NCI-H460 (cell line): ENCODE data around the gene CHCHD6. TPM values are rescaled to one million over a fixed set of nuclear protein-coding genes. Genes with fewer than 3 reads are reported as not detected.
A peak's percentile ranks its signal among the peaks of the same experiment; 100 is the strongest.

Source experiments
- DNase-seq: peaks from one replicate; pipeline ENCODE4 v3.0.0-alpha.2; 2016; ENCODE audit warnings: low read depth; ENCODE audit errors: extremely low read depth
- total RNA-seq: library from RNA; depleted of rRNA; stranded (reverse); fragments of >200 nt; shearing (Covaris generic); gene quantifications from 2 replicates; pipeline ENCODE4 v1.2.3, GENCODE V29; 2014

The CHCHD6 gene
- total RNA-seq, 1 experiment from 2014 or later: 24.2 TPM

GRCh38 chr3:126734106-126734723, 30.2 kb downstream of the CHCHD6 start:
- DNase-seq: no peak

DNA sequence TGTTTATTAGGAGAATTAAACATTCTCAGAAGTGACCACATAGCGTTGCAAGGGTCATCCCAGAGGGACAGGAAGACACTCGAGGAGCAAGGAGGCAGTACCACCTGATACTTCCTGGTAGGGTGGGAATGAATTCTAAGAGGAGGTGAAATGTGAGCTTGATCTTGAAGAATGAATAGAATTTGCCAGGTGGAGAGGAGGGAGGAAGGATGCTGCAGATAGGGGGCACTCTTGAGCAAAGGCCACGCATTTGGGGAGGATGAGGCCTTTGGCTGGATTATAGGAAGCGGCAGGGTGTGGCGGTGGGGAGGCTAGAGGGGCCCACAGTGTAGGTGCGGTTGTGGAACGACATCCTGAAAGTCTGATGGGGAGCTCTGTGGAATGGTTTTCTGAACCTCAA, 33.5 kb downstream of the CHCHD6 start:
- DNase-seq: no peak

DNA sequence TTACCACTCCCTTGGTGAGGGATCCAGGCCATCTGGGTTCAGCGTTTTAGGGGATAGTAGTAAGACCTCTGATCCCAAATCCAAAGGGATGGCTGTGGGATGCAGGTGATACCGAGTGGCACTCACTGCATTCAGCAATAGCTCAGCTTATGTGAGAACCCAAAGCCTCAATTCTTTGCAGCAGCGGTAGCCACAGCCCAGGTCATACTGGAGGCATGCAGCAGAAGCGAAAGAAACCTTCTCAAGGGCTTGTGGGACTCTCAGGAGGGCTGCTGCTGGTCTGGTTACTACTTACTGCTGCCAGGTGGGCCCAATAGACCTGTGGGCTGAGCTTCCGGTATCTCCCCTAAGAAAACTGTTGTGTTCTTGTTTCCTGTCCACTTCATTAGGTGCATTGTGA, 38.0 kb downstream of the CHCHD6 start:
- no peak for DNase-seq

- DNase-seq: no peak
Measured at GRCh38 chr3:126743350-126743749, 39.3 kb downstream of the CHCHD6 start.

DNA sequence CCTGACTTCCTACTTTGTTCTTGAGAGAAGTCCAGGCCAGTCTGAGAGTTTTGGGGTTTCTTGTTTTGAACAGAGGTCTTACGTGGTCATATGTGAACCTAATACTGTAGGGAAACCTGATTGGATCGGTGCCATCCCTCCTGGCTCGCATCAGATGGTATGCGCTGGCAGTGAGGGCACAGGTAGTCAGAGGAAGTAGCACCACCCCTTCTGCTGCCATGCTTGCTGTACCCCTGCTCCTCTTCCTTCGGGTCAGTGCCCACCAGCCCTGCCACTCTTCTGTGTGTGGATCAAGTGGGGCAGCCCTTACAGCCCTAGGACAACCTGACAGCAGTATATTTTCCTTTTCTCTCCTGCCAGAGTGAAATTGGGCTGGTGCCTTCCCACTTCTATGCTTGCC, 39.7 kb downstream of the CHCHD6 start:
- DNase-seq: no peak

GRCh38 chr3:126745760-126746394, 41.8 kb downstream of the CHCHD6 start:
- no peak for DNase-seq

DNA sequence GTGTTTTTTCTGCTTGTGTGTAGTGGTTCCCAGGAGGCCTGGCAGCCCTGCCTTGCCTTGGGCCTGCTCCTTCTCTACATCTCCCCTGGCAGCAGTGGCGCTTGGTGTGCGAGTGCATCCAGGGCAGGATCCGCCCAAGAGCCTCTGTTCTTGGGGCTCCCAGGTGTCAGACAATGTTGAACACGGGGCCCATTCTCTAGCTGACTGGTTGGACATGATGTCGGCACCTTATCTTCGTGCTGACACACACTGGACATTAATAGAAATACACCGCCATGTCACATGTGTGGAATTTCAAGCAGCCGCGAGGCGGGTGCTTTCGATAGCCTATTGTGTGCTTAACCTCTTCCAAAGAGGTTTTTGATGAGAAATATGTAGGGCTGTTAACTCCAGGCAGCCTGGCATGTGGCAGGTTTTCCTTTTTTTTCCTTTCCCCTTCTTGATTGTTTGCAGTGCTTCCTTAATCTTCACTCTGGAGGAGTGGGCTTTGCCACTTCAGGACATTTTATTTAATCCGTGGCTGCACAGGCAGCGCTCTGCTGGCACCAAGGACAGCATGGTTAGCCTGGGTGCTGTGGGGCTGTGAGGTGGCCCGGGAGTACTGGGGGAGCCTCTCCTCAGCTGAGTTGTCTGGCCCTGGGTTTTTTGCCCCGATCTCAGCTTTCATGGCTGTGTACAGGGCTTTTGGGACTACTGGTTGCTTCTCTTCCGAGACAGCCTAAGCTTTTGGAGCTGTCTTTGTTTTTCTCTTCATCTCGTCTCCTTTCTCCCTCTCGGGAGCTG, 42.5 kb downstream of the CHCHD6 start:
- peak; percentile 23 for DNase-seq

- no peak for DNase-seq
Measured at GRCh38 chr3:126747768-126748167, 43.7 kb downstream of the CHCHD6 start.

- no peak for DNase-seq
Measured at GRCh38 chr3:126748701-126749546, 44.9 kb downstream of the CHCHD6 start.

- DNase-seq: no peak
Measured at GRCh38 chr3:126749547-126749875, 45.5 kb downstream of the CHCHD6 start.

- DNase-seq: no peak
Measured at GRCh38 chr3:126749931-126750755, 46.1 kb downstream of the CHCHD6 start.

DNA sequence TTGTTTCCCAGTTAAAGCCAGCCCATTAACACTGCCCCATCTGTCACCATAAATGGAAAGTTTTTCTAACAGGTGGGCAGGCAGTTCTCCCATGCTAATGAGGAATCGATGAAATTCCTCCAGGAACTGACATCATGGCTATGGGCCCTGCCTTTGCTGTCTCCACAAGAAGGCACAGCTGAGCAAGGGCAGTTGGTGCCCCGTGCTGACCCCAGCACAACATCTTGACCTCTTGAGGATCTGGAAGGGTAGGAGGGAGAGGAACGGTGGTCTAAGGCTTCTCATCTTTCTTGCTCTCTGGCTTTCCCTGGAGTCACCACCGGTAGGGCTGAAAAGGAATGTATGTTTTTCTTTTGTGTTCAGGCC, 46.7 kb downstream of the CHCHD6 start:
- no peak for DNase-seq

DNA sequence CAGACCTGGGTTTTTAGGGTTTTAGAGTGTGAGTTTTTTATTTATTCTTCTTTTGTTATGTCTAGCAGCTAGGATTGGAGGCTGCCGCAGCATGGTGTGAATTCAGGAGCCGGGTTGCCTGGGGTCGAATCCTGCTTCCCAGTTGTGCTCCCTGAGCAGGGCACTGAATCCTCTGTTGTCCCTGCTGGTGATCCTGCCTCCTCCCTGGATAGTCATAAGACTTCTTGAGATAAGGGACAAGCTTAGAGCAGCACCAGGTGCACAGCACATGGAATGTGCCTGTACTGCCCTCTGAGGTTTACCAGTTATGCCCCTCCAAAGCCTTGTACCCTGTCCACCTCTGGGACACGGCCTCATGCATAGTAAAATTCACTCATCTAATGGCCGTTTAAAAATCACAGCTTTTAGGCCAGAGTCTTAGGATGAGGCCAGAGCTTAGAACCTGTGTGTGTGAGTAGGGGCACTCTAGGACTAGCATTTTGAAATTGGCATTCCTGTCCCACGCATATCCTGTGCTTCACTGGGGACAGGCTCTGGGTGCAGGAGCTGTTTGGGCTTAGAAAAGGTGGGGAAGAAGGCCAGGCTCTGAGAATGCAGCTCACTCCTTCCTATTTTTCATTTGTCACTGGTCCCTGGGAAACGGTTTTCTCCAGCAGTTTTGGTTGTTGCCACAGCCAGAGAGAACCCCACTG, 47.7 kb downstream of the CHCHD6 start:
- no peak for DNase-seq

DNA sequence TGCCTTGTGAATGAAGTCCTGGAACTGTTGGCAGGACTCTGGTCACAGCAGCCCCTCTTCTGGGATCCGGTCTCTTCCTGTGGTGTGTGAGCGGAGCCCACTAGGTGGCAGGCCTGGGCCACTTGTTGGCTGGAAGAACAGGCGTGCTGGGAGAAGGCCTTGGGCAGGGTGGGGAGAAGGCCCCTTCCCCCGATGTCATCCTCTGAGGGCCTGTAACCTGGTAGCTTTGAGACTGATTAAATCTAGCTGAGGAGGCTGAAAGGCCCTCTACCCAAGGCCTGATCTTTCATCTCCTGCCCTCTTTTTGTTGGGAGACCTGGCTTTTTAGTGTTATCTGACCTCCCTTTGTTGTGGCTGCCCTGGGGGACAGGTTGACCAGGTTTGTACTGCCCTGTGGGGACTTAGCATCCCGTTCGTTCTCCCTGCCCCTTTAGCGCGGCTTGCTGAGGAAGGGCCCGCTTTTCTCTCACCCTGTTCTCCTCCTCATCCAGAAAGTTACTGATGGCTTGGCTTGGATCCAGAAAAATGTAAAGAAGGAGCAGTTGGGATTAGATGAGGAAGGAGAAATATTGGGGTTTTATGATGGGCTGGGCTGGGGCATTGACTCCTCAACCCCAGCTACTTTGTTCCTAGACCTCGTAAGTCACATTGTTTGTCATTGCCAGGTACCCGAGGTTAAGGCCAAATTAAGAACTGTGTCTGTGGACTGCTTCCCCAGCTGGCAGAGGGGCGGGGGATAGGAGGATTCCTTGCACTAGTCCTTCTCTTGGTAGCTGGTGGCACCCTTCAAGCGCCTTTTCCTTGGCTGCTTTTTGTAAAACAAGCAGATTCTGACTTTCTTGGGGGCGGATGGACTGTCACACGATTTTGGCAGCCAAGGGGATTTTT, 48.5 kb downstream of the CHCHD6 start:
- DNase-seq: peak; percentile 69

DNA sequence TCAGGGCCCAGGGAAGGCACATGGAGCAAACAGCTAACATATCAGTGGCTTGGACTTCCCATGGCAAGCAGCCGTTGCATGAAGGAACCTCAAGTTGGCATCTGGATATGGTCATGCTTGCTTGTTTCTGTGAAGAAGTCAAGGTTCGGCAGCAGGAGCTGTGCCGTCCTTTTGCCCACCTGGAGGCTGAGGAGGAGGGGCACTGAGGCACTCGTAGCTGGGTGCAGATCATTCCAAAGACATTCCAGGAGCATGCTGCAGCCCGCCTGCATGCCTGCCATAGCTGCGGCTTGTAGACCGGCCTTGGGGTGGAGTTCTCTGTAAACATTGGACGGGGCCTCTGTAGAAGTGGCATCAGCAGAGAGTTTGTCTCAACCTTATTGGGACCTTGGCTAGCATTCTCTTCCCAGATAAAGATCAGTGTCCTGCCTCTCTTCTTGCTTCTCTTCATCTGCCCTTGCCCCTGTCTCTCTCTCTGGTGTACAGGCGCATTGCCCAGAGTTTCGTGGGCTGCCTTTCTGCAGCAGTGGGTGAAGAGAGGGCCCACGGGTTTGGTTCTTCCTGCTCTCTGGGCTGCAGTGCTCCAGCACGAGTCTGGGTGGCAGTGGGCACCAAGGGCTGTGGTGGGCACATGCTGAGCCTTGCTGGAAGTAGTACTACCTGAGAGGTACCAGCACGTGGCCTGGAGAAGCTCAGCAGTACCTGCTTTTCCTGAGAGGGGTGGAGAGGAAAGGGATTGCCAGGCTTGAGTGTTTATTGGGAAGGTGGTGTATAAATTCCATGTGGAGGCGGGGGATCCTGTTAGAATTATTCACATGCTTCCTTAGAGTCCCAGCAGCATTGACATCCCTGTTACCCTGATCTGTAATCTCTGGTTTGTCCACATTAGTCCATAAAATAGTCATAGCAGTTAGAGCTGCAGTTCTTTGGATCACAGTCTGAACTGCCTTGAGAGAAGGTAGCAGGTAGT, 49.4 kb downstream of the CHCHD6 start:
- DNase-seq: no peak

GRCh38 chr3:126755866-126756265, 51.8 kb downstream of the CHCHD6 start:
- no peak for DNase-seq

- DNase-seq: no peak
Measured at GRCh38 chr3:126758026-126758425, 54.0 kb downstream of the CHCHD6 start.

DNA sequence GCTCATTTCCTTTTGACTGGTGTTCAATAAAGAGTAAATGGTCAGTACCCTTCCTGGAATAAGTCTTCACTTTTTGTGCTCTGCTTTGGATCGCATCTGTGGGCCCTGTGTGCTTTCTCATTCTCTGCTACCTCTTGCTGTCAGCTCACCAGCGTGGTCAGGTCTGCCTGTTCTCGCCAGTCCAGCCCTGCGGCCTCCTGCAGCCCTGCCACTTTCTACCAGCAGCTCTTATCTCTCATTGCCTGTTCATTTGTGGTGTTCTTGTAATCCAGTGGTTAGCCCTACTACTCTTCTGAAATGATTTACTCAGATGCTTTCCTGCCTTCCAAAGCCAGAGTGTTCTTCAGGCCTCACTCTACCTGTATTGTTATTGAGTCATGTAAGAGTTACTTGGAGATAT, 54.8 kb downstream of the CHCHD6 start:
- DNase-seq: no peak
